GM19372 (cell line): ENCODE data around the gene SDK2.
"Not testable (repeated sequence)": the region's sequence is repeated elsewhere in the genome, so short reads cannot be mapped to it uniquely, and the experiment has no call there.

Experiments used
- ATAC-seq: cut with Tn5 transposase; IDR thresholded peaks from one replicate; pipeline ENCODE4 v1.9.1; 2021; ENCODE audit warnings: mild to moderate bottlenecking, low read depth, moderate library complexity; ENCODE audit not compliant: unreplicated experiment

SDK2 gene

GRCh38 chr17:73494950-73495349 is 149.3 kb downstream of the SDK2 start:
- no peak for ATAC-seq

- ATAC-seq: no peak
Observed at GRCh38 chr17:73493956-73494926, 150.0 kb downstream of the SDK2 start.

GRCh38 chr17:73492821-73493814 is 151.1 kb downstream of the SDK2 start:
- ATAC-seq: no peak

- no peak for ATAC-seq
Observed at GRCh38 chr17:73492125-73492820, 152.0 kb downstream of the SDK2 start.

GRCh38 chr17:73491648-73492047 is 152.6 kb downstream of the SDK2 start:
- no peak for ATAC-seq

- ATAC-seq: no peak
Observed at GRCh38 chr17:73490851-73491250, 153.4 kb downstream of the SDK2 start.

- ATAC-seq: no peak
Observed at GRCh38 chr17:73489991-73490390, 154.3 kb downstream of the SDK2 start.

GRCh38 chr17:73489333-73489732 is 154.9 kb downstream of the SDK2 start:
- ATAC-seq: no peak

GRCh38 chr17:73485130-73485529 is 159.1 kb downstream of the SDK2 start:
- no peak for ATAC-seq

- no peak for ATAC-seq
Observed at GRCh38 chr17:73482894-73483293, 161.4 kb downstream of the SDK2 start.

GRCh38 chr17:73482251-73482716 is 162.0 kb downstream of the SDK2 start:
- no peak for ATAC-seq

- ATAC-seq: no peak
Observed at GRCh38 chr17:73481676-73482075, 162.6 kb downstream of the SDK2 start.

- no peak for ATAC-seq
Observed at GRCh38 chr17:73480740-73481139, 163.5 kb downstream of the SDK2 start.

- no peak for ATAC-seq
Observed at GRCh38 chr17:73478768-73479424, 165.3 kb downstream of the SDK2 start.

- ATAC-seq: no peak
Observed at GRCh38 chr17:73478334-73478733, 165.9 kb downstream of the SDK2 start.

GRCh38 chr17:73476890-73477350 is 167.3 kb downstream of the SDK2 start:
- no peak for ATAC-seq

- no peak for ATAC-seq
Observed at GRCh38 chr17:73474370-73474988, 169.8 kb downstream of the SDK2 start.

- ATAC-seq: not testable (repeated sequence)
Observed at GRCh38 chr17:73472715-73473114, 171.5 kb downstream of the SDK2 start.

GRCh38 chr17:73471924-73472323 is 172.3 kb downstream of the SDK2 start:
- ATAC-seq: no peak
